ENCODE data around the gene C9orf50.

The C9orf50 gene

GRCh38 chr9:129586685-129587084 lies 34.2 kb downstream of the C9orf50 start:
- no peak for DNase-seq

DNA sequence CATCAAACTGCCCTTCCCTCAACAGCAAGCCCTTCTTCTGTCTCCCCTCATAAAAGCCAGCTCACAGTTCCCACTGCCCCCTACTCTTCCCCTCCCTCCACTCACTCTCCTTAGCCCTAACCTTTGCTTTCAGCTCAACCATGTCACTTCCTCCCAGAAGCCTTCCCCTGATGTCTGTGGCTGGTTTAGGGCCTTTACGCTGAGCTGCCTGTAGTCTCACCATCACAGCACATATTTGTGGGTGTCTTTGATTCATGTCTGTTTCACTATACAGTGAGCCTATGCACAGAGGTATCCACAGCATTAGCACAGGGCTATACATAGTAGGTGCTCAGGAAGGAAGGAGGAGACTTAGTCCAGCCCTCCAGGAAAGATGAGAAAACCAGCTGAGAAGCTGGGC lies 34.7 kb downstream of the C9orf50 start:
- no peak for DNase-seq

- DNase-seq, result no peak
Measured at GRCh38 chr9:129585352-129585751, 35.5 kb downstream of the C9orf50 start.

GRCh38 chr9:129584136-129584535 lies 36.8 kb downstream of the C9orf50 start:
- DNase-seq, result no peak

DNA sequence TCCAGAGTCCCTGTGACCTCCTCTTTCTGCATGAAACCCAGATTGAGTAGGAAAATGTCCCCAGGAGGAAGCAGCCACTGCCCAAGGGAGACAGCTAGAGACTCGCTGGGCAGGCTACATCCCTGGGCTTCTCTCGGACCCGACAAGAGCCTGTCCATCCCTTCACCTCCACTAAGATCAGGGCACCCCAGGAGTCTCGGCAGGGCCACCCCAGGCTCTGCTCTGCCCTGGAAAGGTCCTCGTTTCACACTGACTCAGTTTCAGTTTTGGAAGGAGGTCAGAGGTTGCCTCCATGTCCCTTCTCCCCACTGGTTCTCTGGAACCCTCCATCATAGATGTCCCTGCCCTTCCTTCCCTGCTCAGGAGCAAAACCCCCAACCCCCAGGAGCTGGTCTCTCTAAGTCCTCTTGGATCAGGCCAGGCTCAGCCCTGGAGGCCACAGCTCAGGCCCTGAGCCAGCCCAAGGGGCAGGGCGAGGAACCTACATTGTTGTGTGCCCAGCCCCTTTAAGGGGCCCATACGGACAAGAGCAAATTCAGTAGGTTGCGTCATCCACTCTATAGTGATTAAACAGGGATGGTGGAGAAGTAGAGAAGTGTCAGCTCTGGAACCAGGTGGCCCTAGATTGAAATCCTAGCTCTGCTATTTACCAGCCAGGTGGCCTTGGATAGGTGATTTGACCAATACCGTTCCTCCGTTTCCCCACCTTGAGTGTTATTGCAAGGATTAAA lies 37.4 kb downstream of the C9orf50 start:
- no peak for DNase-seq

- no peak for DNase-seq
Measured at GRCh38 chr9:129582855-129583254, 38.0 kb downstream of the C9orf50 start.

DNA sequence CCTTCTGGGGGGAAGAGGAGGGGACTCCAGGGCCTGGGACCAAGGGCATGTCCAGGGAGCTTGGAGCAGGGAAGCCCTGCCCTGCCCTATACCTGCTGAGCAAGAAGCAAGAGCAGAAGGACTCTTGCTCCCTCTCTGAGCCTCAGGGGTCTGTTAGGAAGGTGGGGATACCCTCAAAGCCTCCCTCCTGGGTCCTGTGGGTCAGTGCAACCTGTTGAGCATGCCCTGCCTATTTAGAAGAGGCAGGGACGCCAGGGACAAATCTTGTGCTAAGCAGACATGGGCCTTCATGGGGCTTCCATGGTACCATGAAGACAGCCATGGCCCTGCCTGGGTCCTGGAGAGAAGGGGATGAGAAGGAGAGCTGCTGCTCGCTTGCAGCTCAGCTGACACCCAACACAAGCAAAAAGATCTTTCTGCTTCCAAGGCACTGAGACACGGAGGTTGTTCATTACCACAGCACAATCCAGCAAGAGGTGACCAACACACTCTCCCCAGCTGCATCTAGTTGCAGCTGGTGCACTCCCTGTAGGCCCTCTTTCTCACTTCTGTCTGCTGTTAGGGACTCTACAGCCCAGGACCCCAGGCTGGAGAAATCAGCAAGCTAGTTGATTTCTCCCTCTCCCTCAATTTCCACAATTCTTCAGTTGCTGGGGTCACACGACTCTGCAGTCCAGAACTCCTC lies 39.3 kb downstream of the C9orf50 start:
- DNase-seq, result no peak

GRCh38 chr9:129580211-129580915 lies 40.5 kb downstream of the C9orf50 start:
- DNase-seq, result no peak

GRCh38 chr9:129579294-129579693 lies 41.6 kb downstream of the C9orf50 start:
- DNase-seq, result no peak

DNA sequence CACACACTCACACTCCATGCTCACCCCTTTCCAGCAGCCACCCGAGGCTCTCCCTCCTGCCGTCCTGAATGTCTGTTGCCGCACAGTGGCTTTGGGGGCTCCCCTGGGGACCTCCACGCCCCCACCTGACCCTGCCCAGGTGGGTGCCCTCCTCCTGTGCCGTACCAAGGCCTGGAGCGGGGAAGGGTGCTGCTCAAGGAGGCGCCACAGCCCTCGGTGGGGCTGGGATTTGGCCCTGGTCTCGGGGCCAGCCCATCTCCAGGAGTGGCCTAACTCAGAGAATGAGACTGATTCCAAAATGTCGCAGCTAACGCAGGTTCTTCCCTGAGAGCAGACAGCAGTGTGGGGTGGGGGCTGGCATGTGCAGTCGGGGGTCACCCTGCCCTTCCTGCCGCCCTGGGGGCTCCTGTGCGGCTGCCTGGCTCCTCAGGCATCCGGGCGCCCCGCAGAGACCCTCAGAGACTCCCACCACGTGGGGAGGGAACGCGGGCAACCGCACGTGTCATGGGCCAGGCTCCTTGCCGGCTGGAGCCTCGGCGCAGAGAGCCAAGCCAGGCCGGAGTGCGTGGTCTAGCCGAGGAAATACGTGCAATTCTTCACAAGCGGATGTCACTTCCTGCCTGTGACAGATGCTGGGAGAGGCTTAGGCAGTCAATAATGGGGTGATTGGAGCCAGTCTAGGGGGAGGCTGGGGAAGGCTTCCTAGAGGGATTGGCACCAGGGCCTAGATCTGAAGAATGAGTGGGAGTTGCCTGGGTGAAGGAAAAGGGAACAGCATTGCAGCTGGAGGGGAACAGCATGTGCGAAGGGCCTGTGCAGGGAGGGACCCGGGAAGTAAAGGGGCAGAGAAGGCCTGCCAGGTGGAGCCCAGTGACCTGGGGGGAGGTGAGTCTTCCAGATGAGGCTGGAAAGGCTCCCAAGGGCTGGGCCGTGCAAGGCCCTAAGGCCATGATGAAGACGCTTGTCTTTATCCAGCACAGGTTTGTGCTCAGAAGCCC lies 44.1 kb downstream of the C9orf50 start:
- no peak for DNase-seq

DNA sequence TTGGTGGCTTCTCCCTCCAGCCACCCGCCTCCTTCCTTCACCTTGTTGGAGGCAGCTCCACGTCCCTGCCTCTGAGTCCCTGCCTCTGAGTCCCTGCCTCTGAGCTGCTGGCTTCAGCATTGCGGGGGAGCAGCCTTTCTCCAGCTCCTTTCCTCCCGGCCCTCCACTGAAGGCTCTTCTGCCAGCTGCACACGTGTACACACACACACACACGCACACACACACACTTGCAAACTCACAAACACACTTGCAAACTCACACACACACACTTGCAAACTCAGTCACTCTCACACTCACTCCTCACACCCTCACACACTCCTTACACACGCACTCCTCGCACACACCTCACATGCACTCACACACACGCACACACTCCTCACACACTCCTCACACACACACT lies 45.1 kb downstream of the C9orf50 start:
- no peak for DNase-seq

DNA sequence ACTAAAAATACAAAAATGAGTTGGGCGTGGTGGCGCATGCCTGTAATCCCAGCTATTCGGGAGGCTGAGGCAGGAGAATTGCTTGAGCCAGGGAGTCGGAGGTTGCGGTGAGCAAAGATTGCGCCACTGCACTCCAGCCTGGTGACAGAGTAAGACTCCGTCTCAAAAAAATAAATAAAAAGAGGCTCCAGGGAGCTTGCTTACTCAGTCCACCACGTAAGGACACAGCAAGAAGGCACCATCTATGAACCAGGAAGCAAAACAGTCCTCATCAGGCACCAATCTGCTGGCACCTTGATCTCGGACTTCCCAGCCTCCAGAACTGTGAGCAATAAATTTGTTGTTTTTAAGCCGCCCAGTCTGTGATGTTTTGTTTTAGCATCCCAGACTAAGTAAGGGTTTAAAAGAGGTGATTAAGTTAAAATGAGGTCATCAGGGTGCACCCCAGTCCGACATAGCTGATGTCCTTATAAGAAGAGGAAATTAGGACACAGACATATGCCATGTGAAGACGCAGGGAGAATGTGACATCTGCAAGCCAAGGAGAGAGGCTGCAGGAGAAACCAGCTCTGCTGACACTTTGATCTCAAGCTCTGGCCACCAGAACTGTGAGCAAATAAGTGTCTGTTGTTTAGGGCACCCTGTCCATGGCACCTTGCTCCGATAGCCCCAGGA lies 45.9 kb downstream of the C9orf50 start:
- DNase-seq, result no peak

GRCh38 chr9:129573977-129574376 lies 46.9 kb downstream of the C9orf50 start:
- DNase-seq, result no peak

DNA sequence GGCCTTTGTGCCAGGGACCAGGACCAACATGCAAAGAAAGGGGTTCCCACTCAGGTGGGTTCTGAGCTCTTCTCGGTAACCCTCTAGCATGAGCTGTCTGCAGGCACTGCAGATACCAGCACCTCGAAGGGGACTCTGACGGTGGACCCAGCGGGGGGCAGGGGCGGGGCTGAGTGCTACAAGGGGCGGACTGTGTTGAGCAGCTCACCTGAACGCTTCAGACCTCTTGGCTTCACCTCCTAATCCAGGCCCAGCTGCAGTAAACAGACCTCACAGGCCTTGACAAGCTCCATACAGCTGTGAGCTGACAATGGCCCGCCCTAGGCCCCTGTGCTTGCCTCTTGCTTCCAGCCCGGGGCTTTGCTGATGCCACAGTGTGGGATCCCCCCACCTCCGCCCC lies 48.4 kb downstream of the C9orf50 start:
- DNase-seq, result no peak

DNA sequence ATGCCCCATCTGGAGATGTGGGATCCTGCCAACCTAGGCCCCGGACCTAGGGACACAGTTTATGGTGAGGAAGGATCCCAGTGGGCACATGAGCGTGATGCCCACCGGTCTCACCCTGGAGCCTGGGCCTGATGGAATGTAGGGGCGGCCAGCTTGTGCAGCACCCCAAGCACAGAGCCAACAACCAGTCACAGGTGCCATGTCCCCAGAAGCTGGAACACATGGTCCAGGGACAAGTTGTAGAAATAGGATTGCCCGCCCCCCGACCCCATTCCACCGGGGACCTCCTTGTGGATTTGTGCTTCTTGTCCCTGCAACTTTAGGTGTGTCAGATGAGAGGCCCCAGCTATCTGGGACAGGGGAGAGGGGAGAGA lies 48.9 kb downstream of the C9orf50 start:
- DNase-seq, result no peak

- no peak for DNase-seq
Measured at GRCh38 chr9:129571298-129572051, 49.4 kb downstream of the C9orf50 start.

DNA sequence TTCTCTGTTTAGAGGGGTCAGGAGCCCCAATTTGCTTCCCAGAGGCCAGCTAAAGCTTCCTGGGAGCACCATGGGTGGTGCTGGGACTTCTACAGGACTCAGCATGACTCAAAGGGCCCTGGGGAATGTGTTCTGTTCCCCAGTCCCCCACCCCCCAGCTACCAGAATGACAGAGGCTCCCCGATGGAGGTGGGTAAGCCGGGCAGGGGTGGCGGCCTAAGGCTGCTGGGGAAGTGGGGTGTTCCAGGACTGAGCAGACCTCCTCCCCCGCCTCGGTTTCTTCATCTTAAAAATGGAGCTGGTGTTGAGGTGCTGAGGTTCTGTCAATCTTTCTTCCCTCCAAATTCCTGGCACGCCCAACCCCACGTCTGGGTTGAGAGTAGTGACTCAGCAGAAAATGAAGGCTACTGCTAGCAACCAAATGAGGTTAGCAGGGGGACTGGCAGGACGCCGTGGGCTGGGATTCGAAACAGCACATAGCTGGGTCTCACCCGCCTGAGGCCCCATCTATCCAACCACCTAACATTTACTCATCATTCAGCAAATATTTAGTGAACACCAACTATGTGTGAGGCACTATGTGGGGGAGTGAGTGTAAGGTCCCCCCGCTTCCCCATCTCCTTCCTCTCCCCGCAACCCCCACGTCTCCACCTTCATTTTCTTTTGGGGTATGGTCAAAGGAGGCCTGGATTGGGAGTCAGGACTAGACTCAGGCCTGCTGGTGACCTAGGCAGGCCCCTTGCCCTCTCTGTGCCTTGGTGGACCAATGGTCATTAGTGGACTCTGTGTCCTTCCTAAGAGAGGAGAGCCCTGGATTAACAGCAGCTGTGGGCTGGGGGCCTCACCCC lies 50.2 kb downstream of the C9orf50 start:
- no peak for DNase-seq

GRCh38 chr9:129569502-129570449 lies 51.1 kb downstream of the C9orf50 start:
- no peak for DNase-seq
